Activated naive CD4-positive, alpha-beta T cell treated with anti-CD3 and anti-CD28 coated beads for 36 hours (primary cell): Measurements from ENCODE around the gene TBX5. TPM values are rescaled to one million over a fixed set of nuclear protein-coding genes. Genes with fewer than 3 reads are reported as not detected.

Experiments
- CTCF ChIA-PET: fragments of 350-600 bp; sonication (Branson Sonifier 250); formaldehyde crosslinking; loops from one replicate; lab custom pipeline; 2021; ENCODE audit warnings: antibody characterized with exemption; lab: Charles Lee
- DNase-seq: peaks from one replicate; pipeline ENCODE4 v3.0.0-alpha.2; 2020
- H3K27ac Mint-ChIP-seq: one replicate; pipeline ENCODE4 v1.8.0; 2021; ENCODE audit warnings: mild to moderate bottlenecking, mixed read lengths
- H3K27me3 Mint-ChIP-seq: one replicate; pipeline ENCODE4 v1.8.0; 2021; ENCODE audit warnings: low read depth, mixed read lengths
- H3K36me3 Mint-ChIP-seq: one replicate; pipeline ENCODE4 v1.8.0; 2021; ENCODE audit warnings: low read depth, mixed read lengths
- H3K4me1 Mint-ChIP-seq: one replicate; pipeline ENCODE4 v1.8.0; 2021; ENCODE audit warnings: low read depth, mixed read lengths
- H3K4me3 Mint-ChIP-seq: one replicate; pipeline ENCODE4 v1.8.0; 2021; ENCODE audit warnings: mild to moderate bottlenecking, moderate library complexity, mixed read lengths
- H3K9me3 Mint-ChIP-seq: one replicate; pipeline ENCODE4 v1.8.0; 2021; ENCODE audit warnings: mixed read lengths
- intact Hi-C: fragments of 100-400 bp; cut with micrococcal nuclease; formaldehyde crosslinking; loops from one replicate; pipeline ENCODE4 v1.15.1; 2023
- total RNA-seq, 2 experiments: library from RNA; stranded (reverse); gene quantifications; one replicate each; pipeline ENCODE4 v1.2.3, GENCODE V29; 2021

Gene TBX5
- total RNA-seq, 2 experiments from 2014 or later = not detected

- H3K4me3 Mint-ChIP-seq = no peak overlapping the region
- peaks cover 3% of the 10 kb centered on the region for H3K27me3 Mint-ChIP-seq
- H3K4me1 Mint-ChIP-seq = no peaks in the 10 kb centered on the region
- no peaks in the 10 kb centered on the region for H3K36me3 Mint-ChIP-seq
- CTCF ChIA-PET = no interaction called here
- H3K9me3 Mint-ChIP-seq = peaks cover 2% of the 10 kb centered on the region
- no peak overlapping the region for H3K27ac Mint-ChIP-seq
- intact Hi-C loops = no loop called here
- DNase-seq = no peak
These were observed 62.2 kb downstream of the TBX5 start for GRCh38 chr12:114343585-114344302.

DNA sequence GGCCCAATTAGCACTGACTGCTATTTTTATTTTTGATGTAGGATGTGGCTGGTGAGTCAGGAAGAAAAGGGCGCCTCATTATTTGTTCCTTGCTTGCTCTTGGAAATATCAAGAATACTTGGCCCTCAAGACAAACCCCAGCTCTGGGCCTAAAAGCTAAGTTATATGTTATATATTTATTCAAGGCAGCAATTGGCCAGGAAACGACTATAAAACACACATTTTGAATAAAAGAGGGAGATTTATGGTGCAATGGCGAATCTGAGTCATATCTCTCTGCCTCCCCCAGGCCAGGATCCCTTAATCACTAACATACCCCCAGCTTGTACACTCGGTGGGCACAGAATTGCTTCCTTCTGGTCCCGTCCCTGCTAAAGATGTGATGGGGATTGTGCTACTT is 63.3 kb downstream of the TBX5 start:
- no peak overlapping the region for H3K27ac Mint-ChIP-seq
- no peaks in the 10 kb centered on the region for H3K36me3 Mint-ChIP-seq
- no peak overlapping the region for H3K4me3 Mint-ChIP-seq
- CTCF ChIA-PET = no interaction called here
- peaks cover 8% of the 10 kb centered on the region for H3K27me3 Mint-ChIP-seq
- intact Hi-C loops = no loop called here
- peaks cover 2% of the 10 kb centered on the region for H3K9me3 Mint-ChIP-seq
- H3K4me1 Mint-ChIP-seq = no peaks in the 10 kb centered on the region
- no peak for DNase-seq

DNA sequence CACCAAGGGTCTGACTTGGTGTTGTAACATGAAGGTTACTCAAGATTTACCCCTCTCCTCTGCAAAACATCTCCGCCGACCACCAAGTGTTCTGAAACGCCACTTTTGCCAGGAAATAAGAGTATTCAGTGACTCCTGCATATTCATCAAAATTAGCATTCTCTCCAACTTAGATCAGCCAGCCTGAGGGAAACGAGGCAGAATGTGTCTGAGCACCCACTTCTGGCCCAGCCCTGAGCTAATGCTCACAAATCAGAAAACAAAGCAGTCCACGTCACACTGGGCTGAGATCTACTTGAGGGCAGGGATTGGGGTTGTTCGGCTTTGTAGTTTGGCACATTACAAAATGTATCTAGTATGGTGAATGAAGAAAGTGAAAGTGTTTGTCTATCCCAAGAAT is 64.3 kb downstream of the TBX5 start:
- Mint-ChIP-seq H3K27me3 (peaks cover 13% of the 10 kb centered on the region), H3K36me3 (no peaks in the 10 kb centered on the region), H3K4me1 (no peaks in the 10 kb centered on the region), H3K9me3 (peaks cover 2% of the 10 kb centered on the region), H3K4me3 (no peak overlapping the region), H3K27ac (no peak overlapping the region)
- no peak for DNase-seq
- intact Hi-C loops = no loop called here
- CTCF ChIA-PET = no interaction called here

DNA sequence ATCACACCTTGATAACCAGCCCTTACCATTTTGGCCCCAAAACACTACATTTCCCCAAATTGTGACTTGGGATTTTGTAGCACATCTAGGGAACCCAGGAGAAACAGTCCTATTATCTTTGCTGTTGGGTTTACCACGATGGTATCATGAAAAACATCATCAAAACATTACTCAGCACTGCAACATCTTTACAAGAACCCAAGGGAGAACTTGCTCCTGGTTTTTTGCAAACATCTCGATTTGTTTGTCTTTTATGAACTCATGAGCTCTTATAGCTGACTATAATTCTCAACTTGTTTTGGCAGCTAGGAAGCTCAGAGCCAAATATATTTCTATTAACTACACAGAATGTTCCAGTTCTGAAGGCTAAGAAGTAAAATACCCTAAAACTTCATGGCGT is 65.7 kb downstream of the TBX5 start:
- DNase-seq = no peak
- Mint-ChIP-seq H3K27ac (no peak overlapping the region), H3K4me1 (no peaks in the 10 kb centered on the region), H3K4me3 (no peak overlapping the region), H3K9me3 (peaks cover 2% of the 10 kb centered on the region), H3K36me3 (no peaks in the 10 kb centered on the region), H3K27me3 (peaks cover 17% of the 10 kb centered on the region)
- CTCF ChIA-PET = no interaction called here
- intact Hi-C loops = no loop called here

DNA sequence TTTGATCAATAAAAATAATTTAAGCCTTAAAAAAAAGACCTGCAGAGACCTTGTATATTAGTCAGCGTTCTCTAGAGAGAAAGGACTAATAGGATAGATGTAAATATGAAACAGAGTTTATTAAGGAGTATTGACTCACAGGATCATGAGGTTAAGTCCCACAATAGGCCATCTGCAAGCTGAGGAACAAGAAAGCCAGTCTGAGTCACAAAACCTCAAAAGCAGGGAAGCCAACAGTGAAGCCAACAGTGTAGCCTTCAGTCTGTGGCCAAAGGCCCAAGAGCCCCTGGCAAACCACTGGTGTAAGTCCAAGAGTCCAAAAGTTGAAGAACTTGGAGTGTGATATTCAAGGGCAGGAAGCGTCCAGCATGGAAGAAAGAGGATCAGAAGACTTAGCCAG is 66.3 kb downstream of the TBX5 start:
- Mint-ChIP-seq H3K9me3 (peaks cover 2% of the 10 kb centered on the region), H3K36me3 (no peaks in the 10 kb centered on the region), H3K27me3 (peaks cover 18% of the 10 kb centered on the region), H3K4me1 (no peaks in the 10 kb centered on the region), H3K27ac (no peak overlapping the region), H3K4me3 (no peak overlapping the region)
- DNase-seq = no peak
- CTCF ChIA-PET = no interaction called here
- intact Hi-C loops = no loop called here

GRCh38 chr12:114335607-114336006 is 70.3 kb downstream of the TBX5 start:
- Mint-ChIP-seq H3K27me3 (peaks cover 18% of the 10 kb centered on the region), H3K27ac (no peak overlapping the region)
- intact Hi-C loops = no loop called here

DNA sequence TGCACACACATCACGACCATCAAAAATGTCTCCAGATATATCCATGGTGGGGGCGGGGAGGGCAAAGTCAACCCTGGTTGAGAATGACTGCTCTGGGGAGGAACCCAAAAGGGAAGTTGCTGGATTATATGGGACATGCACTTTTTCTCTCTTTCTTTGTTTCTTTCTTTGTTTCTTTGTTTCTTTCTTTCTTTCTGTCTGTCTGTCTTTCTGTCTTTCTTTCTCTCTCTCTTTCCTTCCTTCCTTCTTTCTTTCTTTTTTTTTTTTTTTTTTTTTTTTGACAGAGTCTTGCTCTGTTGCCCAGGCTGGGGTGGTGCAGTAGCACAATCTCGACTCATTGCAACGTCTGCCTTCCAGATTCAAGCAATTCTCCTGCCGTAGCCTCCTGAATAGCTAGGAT is 71.5 kb downstream of the TBX5 start:
- Mint-ChIP-seq H3K36me3 (no peaks in the 10 kb centered on the region), H3K27me3 (peaks cover 15% of the 10 kb centered on the region), H3K4me3 (no peak overlapping the region), H3K27ac (no peak overlapping the region), H3K9me3 (peaks cover 7% of the 10 kb centered on the region), H3K4me1 (no peaks in the 10 kb centered on the region)
- CTCF ChIA-PET = no interaction called here
- DNase-seq = no peak
- intact Hi-C loops = no loop called here

More at GRCh38 chr12:114335607-114336006, 70.3 kb downstream of the TBX5 start:
- Mint-ChIP-seq H3K4me3 (no peak overlapping the region), H3K9me3 (peaks cover 5% of the 10 kb centered on the region), H3K36me3 (no peaks in the 10 kb centered on the region), H3K4me1 (no peaks in the 10 kb centered on the region)
- DNase-seq = no peak
- CTCF ChIA-PET = no interaction called here

- intact Hi-C loops = no loop called here
- Mint-ChIP-seq H3K4me3 (no peak overlapping the region), H3K9me3 (peaks cover 9% of the 10 kb centered on the region), H3K4me1 (no peaks in the 10 kb centered on the region), H3K36me3 (no peaks in the 10 kb centered on the region), H3K27ac (no peak overlapping the region), H3K27me3 (no peaks in the 10 kb centered on the region)
- DNase-seq = no peak
- CTCF ChIA-PET = interaction anchor here (0.6 kb wide), 1 partner anchor 597 kb away, joined by 3 read pairs; no protein-coding TSS in a partner anchor
These were observed 77.7 kb downstream of the TBX5 start for GRCh38 chr12:114328292-114328691.

DNA sequence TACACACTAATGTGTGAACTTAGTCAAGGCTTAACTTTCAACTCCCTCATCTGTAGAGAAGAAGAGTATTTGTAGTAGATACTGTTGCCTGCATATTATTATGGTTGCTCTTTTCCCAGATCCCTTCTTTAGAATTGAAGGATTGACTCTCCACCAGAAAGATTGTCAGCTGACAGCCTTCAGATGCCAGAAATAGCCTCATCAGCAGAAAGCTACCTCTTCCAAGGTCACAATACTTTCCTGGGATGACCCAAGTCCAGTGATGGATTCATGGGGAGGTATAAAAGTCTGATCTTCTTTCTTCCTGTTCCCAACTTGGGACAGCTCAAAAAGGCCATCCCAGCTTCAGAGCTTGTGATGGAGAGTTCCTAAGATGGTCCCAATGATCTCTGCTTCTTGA is 78.2 kb downstream of the TBX5 start:
- DNase-seq = no peak
- no peak overlapping the region for H3K4me3 Mint-ChIP-seq
- H3K4me1 Mint-ChIP-seq = no peaks in the 10 kb centered on the region
- no peaks in the 10 kb centered on the region for H3K36me3 Mint-ChIP-seq
- intact Hi-C loops = no loop called here
- H3K27ac Mint-ChIP-seq = no peak overlapping the region
- no peaks in the 10 kb centered on the region for H3K27me3 Mint-ChIP-seq
- CTCF ChIA-PET = no interaction called here
- H3K9me3 Mint-ChIP-seq = peaks cover 9% of the 10 kb centered on the region

DNA sequence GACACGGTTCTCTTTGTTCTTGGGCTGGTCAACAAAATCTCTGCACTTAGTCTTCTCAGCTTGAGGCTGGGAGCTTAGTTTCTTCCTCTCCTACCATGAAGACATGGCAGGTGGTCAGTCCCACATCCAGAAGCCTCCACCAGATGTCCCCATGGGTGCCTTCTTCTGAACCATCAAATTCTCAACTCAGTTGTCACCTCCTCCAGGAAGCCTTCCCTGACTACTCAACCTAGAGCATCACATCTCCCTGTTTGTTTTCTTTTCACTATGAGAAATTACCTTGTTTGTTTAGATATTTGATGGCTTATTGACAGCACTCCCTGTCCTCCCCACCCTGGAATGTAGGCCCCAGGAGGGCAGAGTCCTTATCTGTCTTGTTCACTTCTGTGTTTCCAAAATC is 84.4 kb downstream of the TBX5 start:
- Mint-ChIP-seq H3K27ac (no peak overlapping the region), H3K27me3 (peaks cover 4% of the 10 kb centered on the region), H3K9me3 (peaks cover 3% of the 10 kb centered on the region), H3K36me3 (no peaks in the 10 kb centered on the region), H3K4me3 (no peak overlapping the region), H3K4me1 (no peaks in the 10 kb centered on the region)
- CTCF ChIA-PET = interaction anchor here (0.6 kb wide), 1 partner anchor 453 kb away, joined by 3 read pairs; no protein-coding TSS in a partner anchor
- intact Hi-C loops = no loop called here
- no peak for DNase-seq

GRCh38 chr12:114320968-114321367 is 85.0 kb downstream of the TBX5 start:
- H3K36me3 Mint-ChIP-seq = no peaks in the 10 kb centered on the region
- no peak overlapping the region for H3K4me3 Mint-ChIP-seq
- H3K27me3 Mint-ChIP-seq = peaks cover 4% of the 10 kb centered on the region
- peaks cover 3% of the 10 kb centered on the region for H3K9me3 Mint-ChIP-seq
- no peak overlapping the region for H3K27ac Mint-ChIP-seq
- intact Hi-C loops = no loop called here
- DNase-seq = no peak
- CTCF ChIA-PET = no interaction called here
- no peaks in the 10 kb centered on the region for H3K4me1 Mint-ChIP-seq

DNA sequence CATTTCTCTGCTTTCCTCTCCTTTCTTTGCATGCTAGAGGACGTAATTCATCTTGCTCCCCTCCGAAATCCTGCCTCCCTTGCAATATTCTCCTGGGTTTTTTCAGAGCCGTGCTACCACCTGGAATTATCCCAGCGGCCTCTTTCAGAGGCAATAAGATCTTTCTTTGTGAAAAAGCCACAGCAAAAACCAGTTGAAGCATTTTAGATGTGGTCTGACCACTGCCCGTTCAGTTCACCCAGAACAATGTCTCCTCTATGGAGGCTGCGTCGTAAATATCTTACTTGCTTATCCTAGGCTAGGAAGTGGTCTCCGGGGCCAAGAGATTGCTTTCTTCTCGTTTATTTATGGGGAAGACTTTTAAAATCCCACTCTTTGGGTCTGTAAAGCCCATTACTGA is 85.8 kb downstream of the TBX5 start:
- intact Hi-C loops = no loop called here
- no peaks in the 10 kb centered on the region for H3K36me3 Mint-ChIP-seq
- CTCF ChIA-PET = no interaction called here
- H3K27me3 Mint-ChIP-seq = peaks cover 4% of the 10 kb centered on the region
- H3K4me3 Mint-ChIP-seq = no peak overlapping the region
- no peak for DNase-seq
- peaks cover 3% of the 10 kb centered on the region for H3K9me3 Mint-ChIP-seq
- H3K27ac Mint-ChIP-seq = no peak overlapping the region
- no peaks in the 10 kb centered on the region for H3K4me1 Mint-ChIP-seq

- CTCF ChIA-PET = no interaction called here
- Mint-ChIP-seq H3K9me3 (peaks cover 3% of the 10 kb centered on the region), H3K4me1 (no peaks in the 10 kb centered on the region), H3K4me3 (no peak overlapping the region), H3K36me3 (no peaks in the 10 kb centered on the region), H3K27ac (no peak overlapping the region), H3K27me3 (peaks cover 4% of the 10 kb centered on the region)
- no peak for DNase-seq
- intact Hi-C loops = no loop called here
These were observed 86.5 kb downstream of the TBX5 start for GRCh38 chr12:114319422-114319821.
